GM19372 (cell line): Measurements from ENCODE around the gene CFC1B.
"Not testable (repeated sequence)": the region's sequence is repeated elsewhere in the genome, so short reads cannot be mapped to it uniquely, and the experiment has no call there.

Experiments used
- ATAC-seq: cut with Tn5 transposase; IDR thresholded peaks from one replicate; pipeline ENCODE4 v1.9.1; 2021; ENCODE audit warnings: mild to moderate bottlenecking, low read depth, moderate library complexity; ENCODE audit not compliant: unreplicated experiment

The CFC1B gene

DNA sequence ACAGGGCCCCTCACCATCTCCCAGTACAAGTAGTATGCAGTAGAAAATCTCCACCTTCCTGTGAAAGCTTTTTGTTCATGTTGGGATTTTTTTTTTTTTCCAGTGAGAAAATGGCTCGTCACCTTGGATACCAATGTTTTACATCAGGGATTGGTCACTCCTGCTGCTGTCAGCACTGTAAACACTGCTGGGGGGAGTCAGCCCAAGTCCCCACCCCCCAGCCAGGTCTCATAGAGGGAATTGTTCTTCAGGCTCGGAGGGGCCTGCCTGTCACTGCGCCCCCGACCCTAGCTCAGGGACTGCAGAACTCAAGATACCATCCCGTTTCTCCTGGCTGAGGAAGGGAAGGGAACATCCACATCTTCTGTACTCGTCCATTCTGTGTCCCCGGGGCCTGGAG is at the start of gene CFC1B:
TSS of gene CFC1B (plus strand) at position 231 of the 400 bp plus-strand sequence. CDS start 263 bp downstream, outside the sequence.
- not testable (repeated sequence) for ATAC-seq

DNA sequence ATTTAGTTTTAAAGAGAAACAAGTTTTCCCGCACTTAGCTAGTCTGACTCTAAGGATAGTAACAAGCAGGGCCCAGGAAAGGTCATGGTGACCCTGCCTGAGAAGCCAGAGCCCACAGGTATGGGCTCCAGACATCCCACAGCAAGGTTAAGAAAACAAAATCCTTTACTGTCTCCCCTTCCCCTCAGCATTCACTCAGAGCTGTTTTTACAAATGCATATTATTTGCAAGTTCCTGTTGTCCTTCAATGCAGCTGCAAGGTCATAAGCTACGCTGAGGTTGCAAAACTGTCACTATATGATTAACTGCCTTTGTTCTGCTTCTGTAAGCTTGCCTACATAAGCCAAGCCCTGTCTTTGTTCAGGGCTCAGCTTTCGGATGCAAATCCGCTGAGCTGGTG is 29.9 kb upstream of the CFC1B start:
- ATAC-seq, result not testable (repeated sequence)

- not testable (repeated sequence) for ATAC-seq
Observed at GRCh38 chr2:130509228-130509627, 11.8 kb upstream of the CFC1B start, which contains the start of gene POTEI. Gene POTEI (minus strand): TSS chr2:130509328. CDS start chr2:130509235, 93 bp downstream.

DNA sequence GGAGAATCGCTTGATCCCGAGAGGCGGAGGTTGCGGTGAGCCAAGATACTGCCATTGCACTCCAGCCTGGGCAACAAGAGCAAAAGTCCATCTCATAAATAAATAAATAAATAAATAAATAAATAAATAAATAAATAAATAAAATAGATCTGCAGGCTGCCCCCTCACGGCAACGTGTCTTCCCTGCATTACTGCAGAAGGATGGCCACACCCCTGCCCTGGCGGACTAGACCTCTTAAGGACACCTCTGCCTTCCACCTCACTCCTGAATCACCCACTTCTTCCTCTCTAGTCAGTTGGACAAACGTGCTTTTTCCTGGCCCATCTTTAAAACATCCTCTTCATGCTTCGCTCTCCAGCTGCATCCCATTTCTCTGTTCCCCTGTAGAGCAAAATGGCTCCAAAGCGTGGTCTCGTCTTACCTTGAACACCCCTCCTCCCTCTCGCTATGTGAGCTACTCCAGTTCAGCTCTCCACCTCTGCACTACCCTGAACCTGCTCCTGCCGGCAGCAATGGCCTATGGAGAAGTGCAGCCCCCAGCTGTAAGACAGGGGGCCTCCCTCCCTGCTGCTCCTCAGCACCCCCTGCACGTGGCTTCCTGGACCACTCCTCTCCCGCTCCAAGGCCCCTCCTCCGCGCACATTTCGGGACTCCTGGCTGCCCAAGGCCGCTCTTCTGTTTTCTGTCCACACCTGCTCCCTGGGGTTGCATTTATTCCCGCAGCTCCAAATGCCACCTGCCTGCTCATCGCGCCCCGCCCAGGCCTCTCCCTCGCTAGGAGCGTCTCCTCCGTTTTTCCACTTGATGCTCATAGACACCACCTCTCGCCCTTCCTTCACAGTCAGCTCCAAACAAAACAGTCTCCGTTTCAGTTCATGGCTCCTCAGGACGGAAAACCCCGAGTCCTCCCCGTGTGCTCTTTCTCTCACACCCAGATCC is 9.9 kb upstream of the CFC1B start:
- ATAC-seq, result not testable (repeated sequence)

DNA sequence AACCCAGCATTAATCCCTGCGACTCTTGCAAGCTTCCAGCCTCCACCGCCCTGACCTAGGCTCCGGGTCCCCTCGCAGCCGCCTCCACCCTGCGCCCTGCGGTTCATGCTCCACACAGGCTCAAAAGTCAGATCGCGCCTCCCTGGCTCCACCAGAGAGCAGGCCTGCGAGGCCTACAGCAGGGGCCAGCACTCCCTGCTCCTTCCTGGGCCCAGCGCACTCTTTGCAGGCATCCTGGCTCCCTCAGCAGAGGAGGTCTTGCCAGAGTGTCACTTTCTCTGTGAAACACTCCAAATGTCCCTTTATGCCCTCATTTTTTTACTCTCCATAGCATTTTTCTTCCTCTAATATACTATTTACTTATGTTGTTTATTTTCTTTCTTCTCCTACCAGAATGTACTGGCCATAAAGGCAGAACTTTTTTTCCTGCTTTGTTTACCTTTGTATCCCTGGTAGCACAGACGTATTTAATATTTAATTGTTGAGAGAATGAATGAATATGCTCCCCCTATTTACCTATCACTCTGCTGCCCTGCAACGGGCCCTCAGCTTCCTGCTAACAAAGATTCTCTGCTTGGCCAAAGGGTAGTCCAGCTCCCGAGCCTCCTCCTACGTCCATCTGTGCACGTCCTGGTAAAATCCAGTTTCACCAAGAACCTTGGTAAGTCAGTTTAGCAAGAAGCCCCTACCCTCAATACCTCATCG is 9.1 kb upstream of the CFC1B start:
- not testable (repeated sequence) for ATAC-seq

- not testable (repeated sequence) for ATAC-seq
Observed at GRCh38 chr2:130518516-130519106, 2.4 kb upstream of the CFC1B start.

- not testable (repeated sequence) for ATAC-seq
Observed at GRCh38 chr2:130522390-130522789, 1.4 kb downstream of the CFC1B start.

- not testable (repeated sequence) for ATAC-seq
Observed at GRCh38 chr2:130527365-130527967, 6.4 kb downstream of the CFC1B start.

DNA sequence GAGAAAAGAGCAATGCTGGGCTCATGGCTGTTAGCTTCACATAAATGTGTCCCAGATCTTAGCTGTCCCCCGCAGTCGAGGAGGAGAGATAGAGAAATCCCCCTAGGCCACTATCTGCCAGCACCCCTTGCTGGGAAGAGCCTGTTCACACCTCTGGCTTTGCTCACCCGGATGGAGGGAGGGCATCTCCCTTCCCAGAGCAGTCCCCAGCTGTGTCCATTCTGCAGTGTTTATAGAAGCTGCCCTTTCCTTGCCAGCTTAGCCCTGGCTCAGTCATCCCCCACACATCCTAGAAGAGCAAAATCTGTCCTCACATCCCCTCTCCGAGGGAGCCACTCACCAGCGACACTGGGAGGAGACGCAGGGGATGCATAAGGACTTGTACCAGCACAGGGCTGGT is 8.5 kb downstream of the CFC1B start:
- not testable (repeated sequence) for ATAC-seq

- ATAC-seq, result not testable (repeated sequence)
Observed at GRCh38 chr2:130530212-130530611, 9.2 kb downstream of the CFC1B start.

DNA sequence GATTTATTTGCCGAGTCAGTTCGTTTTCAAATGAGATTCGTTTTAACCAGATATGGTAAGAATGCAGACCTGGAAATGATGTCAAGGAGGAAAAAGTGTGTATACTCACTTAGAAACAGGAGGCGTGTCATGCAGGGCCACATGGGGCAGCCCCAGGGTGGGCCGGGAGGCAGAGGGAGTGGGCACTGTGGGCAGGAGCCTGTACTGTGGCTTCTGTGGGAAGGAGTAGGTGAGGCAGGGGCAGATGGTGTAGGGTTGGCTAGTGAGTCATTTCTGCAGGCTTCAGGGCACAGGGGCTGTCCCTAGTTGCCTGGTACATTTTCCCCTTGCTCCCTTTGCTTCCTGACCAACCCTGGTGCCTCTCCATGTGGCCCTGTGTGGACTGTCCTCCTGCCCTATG is 10.2 kb downstream of the CFC1B start:
- ATAC-seq, result peak; percentile 59

GRCh38 chr2:130531672-130532071 is 10.7 kb downstream of the CFC1B start:
- peak; percentile 42 for ATAC-seq

DNA sequence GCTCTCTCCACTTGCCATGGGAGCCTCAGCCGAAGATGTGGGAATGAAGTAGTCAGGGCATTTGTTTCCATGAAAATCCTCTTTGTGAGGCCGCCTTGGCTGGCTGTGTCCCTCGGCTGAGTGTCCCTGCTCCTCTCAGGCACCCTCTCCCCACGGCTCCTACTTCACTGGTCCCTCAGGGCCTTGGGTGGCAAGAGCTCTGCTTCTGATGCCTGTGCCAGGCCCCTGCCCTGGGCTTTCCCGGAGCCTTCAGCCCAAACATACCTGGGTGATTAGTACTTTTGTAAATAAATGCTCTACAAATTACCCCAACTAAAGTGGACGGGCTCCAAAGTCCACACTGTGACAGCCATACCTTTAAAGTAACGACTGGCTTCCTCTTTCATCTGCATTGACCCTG is 15.6 kb downstream of the CFC1B start:
- ATAC-seq, result not testable (repeated sequence)

- not testable (repeated sequence) for ATAC-seq
Observed at GRCh38 chr2:130538271-130538670, 17.2 kb downstream of the CFC1B start.

DNA sequence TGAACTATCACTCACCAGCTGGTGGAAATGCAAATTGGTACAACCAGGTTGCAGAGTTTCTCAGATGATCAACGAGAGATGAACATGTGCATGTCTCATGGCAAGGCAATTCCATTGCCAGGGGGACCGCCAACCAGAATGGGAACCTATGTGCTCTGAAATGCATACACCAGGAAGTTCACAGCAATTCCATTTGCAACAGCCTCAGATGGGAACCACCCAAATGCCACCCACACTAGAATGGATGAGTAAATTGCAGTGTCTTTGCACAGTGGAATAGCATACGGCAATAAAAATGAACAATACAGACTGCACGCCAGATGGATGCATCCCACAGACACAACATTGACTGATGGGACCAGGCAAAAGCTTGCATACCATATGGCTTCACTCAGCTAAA is 21.8 kb downstream of the CFC1B start:
- ATAC-seq, result not testable (repeated sequence)

DNA sequence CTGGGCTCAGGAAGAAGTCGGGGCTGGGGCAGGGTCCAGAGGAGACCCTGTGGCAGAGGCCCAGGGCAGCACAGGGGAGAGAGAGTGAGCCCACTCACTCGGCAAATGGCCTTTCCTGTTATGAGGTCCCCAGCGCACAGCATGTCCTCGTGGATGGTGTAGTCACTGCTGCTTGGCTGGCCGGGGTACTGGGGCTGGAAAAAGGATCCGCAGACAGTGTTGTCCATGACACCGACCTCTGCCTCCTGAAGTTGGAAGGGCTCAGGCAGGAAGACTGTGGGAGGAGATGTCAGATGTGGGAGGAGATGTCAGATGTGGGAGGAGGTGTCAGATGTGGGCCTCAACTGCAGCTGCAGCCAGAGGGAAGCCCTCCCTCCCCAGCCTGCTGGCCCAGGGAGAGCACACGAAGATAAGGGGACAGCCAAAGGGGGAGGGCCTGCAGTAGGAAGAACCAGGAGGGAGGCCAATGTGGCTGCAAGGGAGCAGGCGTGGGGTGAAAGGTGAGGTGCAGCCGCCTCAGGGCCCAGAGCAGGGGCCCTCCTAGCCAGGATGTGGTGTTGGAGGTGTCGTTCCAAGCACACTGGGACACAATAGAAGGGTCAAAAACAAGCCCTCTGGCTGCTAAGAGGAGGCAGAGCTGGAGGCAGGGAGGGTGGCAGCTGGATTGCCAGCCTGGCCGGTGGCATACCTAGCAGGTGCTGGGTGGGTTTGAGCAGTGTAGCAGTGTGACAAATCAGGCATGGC is 22.9 kb downstream of the CFC1B start:
- not testable (repeated sequence) for ATAC-seq

GRCh38 chr2:130544978-130545377 is 24.0 kb downstream of the CFC1B start:
- ATAC-seq, result not testable (repeated sequence)

- not testable (repeated sequence) for ATAC-seq
Observed at GRCh38 chr2:130548418-130548817, 27.4 kb downstream of the CFC1B start.

GRCh38 chr2:130549475-130549874 is 28.5 kb downstream of the CFC1B start:
- ATAC-seq, result not testable (repeated sequence)

DNA sequence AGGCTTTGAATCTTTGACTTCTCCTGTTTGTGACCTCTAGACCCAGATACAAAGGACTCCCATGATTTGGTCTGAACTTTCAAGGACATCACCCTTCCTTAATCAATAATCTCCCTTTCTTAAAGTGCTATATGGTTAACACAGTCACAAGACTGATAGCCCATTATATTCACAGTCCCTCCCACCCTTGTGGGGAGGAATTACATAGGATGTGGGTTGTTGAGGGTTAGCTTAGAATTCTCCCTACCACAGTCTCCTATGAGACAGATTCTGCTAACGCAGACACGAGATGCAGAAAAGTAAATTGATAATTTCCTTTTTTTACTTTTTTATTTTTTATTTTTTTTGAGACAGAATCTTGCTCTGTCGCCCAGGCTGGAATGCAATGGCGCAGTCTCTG is 33.2 kb downstream of the CFC1B start:
- not testable (repeated sequence) for ATAC-seq
